ENCODE results near the gene GPR39.

Gene GPR39

GRCh38 chr2:132623096-132623839 is 206.7 kb downstream of the GPR39 start:
- DNase-seq (ENCODE audit: insufficient read length, low spot score) (no peak), FAIRE-seq (no peak)

- DNase-seq (ENCODE audit: insufficient read length, low spot score) (no peak), FAIRE-seq (no peak)
Measured at GRCh38 chr2:132627536-132627935, 210.9 kb downstream of the GPR39 start.

- no peak for DNase-seq (ENCODE audit: insufficient read length, low spot score)
- no peak for FAIRE-seq
Measured at GRCh38 chr2:132632000-132632649, 215.5 kb downstream of the GPR39 start.

GRCh38 chr2:132633635-132634034 is 217.0 kb downstream of the GPR39 start:
- peak; percentile 84 for FAIRE-seq

GRCh38 chr2:132636346-132636745 is 219.7 kb downstream of the GPR39 start:
- FAIRE-seq (no peak), DNase-seq (ENCODE audit: insufficient read length, low spot score) (no peak)

More at GRCh38 chr2:132633635-132634034, 217.0 kb downstream of the GPR39 start:
- no peak for DNase-seq (ENCODE audit: insufficient read length, low spot score)

- DNase-seq (ENCODE audit: insufficient read length, low spot score) (no peak), FAIRE-seq (no peak)
Measured at GRCh38 chr2:132638313-132639040, 221.9 kb downstream of the GPR39 start.

GRCh38 chr2:132640116-132640515 is 223.5 kb downstream of the GPR39 start:
- DNase-seq (ENCODE audit: insufficient read length, low spot score) (no peak), FAIRE-seq (no peak)

- FAIRE-seq (no peak), DNase-seq (ENCODE audit: insufficient read length, low spot score) (no peak)
Measured at GRCh38 chr2:132641819-132642218, 225.2 kb downstream of the GPR39 start.

GRCh38 chr2:132642415-132642814 is 225.8 kb downstream of the GPR39 start:
- FAIRE-seq (peak; percentile 4), DNase-seq (ENCODE audit: insufficient read length, low spot score) (no peak)

GRCh38 chr2:132645176-132645575 is 228.6 kb downstream of the GPR39 start:
- DNase-seq (ENCODE audit: insufficient read length, low spot score) (no peak), FAIRE-seq (no peak)

GRCh38 chr2:132645722-132646539 is 229.3 kb downstream of the GPR39 start:
- DNase-seq (ENCODE audit: insufficient read length, low spot score) (no peak), FAIRE-seq (no peak)

GRCh38 chr2:132646540-132647108 is 230.0 kb downstream of the GPR39 start:
- FAIRE-seq (no peak), DNase-seq (ENCODE audit: insufficient read length, low spot score) (no peak)

GRCh38 chr2:132651115-132652045 is 234.8 kb downstream of the GPR39 start:
- no peak for FAIRE-seq
- peak; percentile 51 for DNase-seq (ENCODE audit: insufficient read length, low spot score)

GRCh38 chr2:132652474-132652873 is 235.9 kb downstream of the GPR39 start:
- no peak for DNase-seq (ENCODE audit: insufficient read length, low spot score)
- FAIRE-seq = no peak

- no peak for FAIRE-seq
- DNase-seq (ENCODE audit: insufficient read length, low spot score) = no peak
Measured at GRCh38 chr2:132654335-132654734, 237.7 kb downstream of the GPR39 start.

- FAIRE-seq (no peak), DNase-seq (ENCODE audit: insufficient read length, low spot score) (no peak)
Measured at GRCh38 chr2:132654968-132655367, 238.4 kb downstream of the GPR39 start.

- no peak for FAIRE-seq
- no peak for DNase-seq (ENCODE audit: insufficient read length, low spot score)
Measured at GRCh38 chr2:132656266-132656975, 239.8 kb downstream of the GPR39 start.

- FAIRE-seq (no peak), DNase-seq (ENCODE audit: insufficient read length, low spot score) (no peak)
Measured at GRCh38 chr2:132659331-132659730, 242.7 kb downstream of the GPR39 start.

- no peak for FAIRE-seq
- no peak for DNase-seq (ENCODE audit: insufficient read length, low spot score)
Measured at GRCh38 chr2:132662732-132663131, 246.1 kb downstream of the GPR39 start.

Measured in HTR-8/SVneo (cell line).